AG08396 (cell line): ENCODE data around the gene CDH24.

Source experiments
- DNase-seq: peaks from one replicate; pipeline ENCODE4 v3.0.0; 2012; ENCODE audit warnings: low spot score, mixed read lengths

Gene CDH24

GRCh38 chr14:23066368-23066767 lies 9.0 kb upstream of the CDH24 start:
- DNase-seq = no peak

DNA sequence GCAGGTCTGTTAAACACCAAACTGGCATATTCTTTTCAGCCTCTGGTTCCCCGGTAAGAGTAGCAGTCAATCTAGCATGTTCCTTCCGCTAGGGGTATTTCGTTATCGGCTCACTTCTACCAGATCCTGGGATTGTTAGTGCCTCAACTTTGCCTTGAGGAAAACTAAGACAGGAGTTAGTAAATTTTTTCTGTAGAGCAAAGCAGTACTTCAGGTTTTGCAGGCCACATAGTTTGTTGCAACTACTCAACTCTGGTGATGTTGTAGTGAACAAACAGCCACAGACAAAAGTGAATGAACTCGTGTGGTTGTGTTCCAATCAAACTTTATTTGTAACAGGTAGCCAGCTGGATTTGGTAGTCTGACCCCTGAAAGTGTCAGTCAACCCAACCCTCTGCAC lies 6.3 kb upstream of the CDH24 start:
- no peak for DNase-seq

DNA sequence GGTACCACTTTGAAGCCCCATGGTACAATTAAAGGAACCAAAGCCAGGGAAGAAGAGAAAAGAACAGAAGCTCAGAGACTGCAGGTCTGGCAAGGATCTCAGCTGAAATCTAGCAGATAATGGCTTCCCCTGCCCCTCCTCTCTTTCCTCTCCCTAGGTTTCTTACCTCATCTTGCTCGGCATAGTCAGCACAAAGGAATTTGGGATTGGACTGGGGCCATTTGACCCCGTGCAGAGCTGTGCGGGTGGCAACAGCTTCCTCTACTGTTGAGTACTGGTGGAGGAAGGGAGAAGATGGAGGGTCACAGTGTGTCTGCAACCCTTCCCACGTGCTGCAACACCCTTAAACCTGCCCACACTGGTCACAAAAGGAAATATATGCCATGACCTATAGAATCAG lies 4.7 kb upstream of the CDH24 start:
- peak; percentile 91 for DNase-seq

- DNase-seq = no peak
Observed at GRCh38 chr14:23060536-23061260, 3.4 kb upstream of the CDH24 start.

DNA sequence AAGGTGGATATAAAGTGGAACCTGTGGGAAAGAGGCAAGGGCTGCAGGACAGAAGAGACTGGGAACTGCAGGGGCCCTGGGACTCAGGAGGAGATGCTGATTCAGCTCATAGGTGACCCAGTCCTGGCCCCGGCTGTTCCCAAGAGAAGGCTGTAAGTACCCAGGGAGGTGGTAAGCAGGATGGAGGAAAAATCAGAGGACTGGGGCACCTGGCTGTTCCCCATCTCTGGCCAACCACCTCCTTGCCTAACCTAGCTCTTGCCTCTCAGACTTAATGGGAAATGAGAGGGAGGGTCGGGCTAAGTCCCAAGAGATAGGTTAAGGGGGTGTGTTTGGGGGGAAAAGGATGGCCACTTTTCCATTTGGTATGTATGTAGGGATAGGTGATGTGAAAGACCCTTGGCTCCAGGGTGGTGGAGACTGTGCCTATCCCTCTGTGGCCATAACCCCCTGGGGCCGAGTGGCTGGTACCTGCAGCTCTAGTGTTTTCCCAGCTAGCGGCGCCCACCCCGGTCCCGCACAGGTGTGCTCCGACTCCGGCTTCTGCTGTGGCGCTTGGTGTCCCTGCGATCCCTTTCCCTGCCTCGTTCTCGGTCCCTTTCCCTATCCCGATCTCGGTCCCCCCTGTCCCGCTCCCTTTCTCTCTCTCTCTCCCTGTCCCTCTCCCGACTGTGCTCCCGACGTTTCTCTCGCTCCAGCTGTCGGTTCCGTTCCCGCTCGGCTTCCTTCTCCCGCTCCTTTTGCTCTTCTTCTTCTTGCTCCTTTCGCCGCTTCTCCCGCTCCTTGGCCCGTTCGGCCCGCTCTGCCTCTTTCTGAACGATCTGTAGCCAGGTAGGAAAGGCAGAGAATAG lies 1.6 kb upstream of the CDH24 start:
- no peak for DNase-seq

DNA sequence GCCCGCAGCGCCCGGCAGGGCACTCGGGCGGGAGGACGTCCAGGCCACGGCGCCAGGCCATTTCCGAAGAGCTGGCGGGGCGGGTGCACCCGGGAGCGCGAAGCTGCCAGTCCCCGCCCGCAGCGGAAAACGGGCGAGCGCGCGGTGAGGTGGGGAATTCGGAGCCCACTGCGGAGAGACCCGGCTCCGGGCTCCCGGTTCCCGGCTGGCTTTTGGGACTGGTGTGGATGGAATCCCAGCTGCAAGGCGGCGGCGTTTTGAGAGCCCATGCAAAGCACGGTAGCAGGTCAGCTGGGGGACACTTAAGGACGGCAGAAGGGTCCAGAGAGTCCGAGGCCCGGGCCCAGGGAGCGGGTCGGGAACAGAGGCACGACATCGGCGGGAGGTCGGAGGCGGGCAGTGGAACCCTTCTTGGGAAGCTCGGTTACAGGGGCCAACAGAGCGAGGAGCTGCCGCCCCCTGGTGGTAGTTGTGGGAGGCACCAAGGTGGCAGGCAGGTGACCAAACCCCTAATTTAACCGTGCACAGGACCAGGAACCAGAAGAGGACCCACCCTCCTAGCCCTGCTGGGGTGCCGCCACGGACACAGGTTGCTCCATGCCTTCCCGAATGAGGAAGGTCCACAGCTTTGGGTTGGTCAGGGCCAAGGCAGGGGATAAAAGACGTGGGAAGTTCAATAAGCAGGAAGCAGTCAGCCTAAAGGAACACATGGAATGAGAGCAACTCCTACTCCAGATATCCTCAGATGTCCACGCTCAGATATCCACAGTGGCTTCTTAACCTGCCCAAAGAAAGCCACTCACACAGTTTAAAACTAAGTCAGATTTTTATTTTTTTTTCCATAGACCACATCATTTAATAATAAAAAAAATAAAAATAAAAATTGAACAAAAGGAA lies 685 bp upstream of the CDH24 start:
- DNase-seq = peak; percentile 89

DNA sequence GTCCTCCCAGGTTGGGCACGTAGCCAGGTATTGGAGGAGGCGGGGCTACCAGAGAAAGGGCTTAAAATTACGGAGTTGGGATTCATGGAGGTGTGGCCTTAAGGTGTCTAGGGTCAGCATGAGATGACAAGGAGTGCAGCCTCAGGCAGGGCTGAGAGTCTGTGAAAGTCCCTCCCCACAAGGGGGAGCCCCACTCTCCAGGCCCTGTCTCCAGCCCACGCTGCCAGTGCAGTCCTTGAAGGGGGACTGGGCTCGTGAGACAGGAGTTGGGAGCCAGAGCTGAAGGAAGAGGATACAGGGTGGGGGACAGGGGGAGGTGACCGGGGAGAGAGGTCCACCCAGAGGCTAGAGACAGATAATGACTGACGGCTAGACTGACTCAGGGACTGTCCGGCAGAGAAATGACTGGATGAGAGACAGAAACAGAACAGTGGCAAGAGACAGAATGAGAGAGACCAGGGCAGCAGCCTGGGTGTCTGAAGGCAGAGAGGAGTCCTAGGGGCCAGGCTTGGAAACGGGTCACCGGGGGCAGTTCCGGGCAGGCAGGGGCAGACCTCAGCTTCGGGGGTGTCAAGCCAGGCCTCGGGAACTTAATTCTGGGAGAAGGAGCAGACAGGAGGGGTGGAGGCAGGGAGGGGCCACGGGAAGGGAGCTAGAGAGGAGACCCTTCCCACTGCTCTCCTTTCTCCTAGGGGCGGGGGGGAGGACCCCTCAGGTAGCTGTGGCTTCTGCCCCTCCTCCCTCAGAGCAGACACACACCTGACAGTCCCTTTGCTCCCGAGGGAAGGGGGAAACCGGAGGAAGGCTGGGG lies 970 bp downstream of the CDH24 start:
- peak; percentile 92 for DNase-seq

- peak; percentile 49 for DNase-seq
Observed at GRCh38 chr14:23055621-23056144, 1.6 kb downstream of the CDH24 start.

DNA sequence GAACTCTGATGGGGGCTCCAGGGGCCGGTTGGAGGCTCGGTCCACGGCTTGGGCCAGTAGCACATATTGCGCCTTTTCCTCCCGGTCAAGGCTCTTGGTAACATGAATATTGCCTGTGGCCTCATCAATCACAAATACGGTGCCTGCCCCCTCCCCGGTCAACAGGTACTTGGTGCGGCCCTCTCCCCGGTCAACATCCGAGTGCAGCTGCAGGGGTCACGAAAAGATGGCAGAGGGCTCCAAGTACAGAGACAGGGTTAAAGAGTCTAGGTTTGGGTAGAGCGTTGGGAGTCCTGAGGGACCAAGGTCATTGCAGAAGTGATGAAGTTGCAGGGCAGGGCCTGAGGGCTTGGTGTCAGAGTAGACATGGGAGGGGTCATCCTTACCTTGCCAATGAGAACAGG lies 2.2 kb downstream of the CDH24 start:
- no peak for DNase-seq

GRCh38 chr14:23054000-23054811 lies 3.1 kb downstream of the CDH24 start:
- DNase-seq = no peak

DNA sequence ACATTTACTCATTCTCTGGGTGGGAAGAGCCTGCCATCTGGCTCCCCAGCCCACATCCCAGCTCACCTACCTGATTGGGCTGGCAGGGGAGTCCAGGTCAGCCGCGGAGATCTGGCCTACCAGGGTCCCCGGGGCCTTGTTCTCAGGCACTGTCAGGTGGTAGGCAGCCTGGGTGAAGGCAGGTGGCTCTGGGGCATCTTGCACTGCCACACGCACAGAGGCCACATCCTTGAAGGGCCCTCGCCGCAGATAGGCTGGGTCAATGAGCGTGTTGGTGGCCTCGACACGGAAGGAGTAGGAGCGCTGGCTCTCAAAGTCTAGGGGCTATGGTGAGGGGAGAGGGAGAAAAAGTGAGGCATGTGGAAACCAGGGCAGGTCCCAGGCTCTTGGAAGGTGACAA lies 3.9 kb downstream of the CDH24 start:
- no peak for DNase-seq

- no peak for DNase-seq
Observed at GRCh38 chr14:23052671-23053070, 4.6 kb downstream of the CDH24 start.

- no peak for DNase-seq
Observed at GRCh38 chr14:23052182-23052623, 5.1 kb downstream of the CDH24 start.

DNA sequence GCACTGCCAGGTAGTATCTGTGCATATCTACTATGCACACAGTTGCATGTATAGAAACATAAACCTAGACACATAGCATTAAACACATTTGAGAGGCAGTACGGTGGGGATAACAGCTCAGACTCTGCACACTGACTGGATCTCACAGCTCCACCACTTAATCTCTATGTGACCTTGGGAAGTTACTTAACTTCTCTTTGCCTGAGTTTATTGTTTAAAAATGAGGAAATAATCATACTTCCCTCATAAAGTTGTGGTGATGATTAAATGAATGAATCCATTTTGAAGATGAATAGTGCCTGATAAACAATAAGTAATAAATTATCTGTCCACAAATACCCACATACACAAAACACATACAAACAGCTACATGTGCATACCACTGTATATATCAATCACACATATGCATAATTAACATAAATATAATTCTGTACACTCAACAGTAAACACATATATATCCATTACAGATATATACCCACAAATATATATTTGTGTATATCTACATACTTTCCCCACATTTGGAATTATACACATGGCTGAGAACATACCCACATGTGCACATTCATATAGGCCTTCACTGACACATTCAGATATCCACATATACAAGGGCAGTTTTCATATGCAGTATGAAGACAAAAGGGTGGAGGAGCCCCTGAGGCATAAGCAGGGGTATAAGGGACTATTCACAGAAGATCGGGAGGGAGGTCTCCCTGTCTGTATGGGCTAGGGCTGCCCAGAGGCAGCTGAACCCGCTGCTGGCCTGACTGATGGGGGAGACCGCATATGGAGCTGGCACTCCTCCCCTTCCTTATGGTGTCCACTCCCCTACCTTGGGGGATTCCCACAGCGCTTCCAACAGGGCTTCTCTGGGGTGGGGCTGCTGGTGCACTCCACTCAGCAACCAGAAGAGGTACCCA lies 5.9 kb downstream of the CDH24 start:
- no peak for DNase-seq

GRCh38 chr14:23049011-23049410 lies 8.3 kb downstream of the CDH24 start:
- DNase-seq = no peak

DNA sequence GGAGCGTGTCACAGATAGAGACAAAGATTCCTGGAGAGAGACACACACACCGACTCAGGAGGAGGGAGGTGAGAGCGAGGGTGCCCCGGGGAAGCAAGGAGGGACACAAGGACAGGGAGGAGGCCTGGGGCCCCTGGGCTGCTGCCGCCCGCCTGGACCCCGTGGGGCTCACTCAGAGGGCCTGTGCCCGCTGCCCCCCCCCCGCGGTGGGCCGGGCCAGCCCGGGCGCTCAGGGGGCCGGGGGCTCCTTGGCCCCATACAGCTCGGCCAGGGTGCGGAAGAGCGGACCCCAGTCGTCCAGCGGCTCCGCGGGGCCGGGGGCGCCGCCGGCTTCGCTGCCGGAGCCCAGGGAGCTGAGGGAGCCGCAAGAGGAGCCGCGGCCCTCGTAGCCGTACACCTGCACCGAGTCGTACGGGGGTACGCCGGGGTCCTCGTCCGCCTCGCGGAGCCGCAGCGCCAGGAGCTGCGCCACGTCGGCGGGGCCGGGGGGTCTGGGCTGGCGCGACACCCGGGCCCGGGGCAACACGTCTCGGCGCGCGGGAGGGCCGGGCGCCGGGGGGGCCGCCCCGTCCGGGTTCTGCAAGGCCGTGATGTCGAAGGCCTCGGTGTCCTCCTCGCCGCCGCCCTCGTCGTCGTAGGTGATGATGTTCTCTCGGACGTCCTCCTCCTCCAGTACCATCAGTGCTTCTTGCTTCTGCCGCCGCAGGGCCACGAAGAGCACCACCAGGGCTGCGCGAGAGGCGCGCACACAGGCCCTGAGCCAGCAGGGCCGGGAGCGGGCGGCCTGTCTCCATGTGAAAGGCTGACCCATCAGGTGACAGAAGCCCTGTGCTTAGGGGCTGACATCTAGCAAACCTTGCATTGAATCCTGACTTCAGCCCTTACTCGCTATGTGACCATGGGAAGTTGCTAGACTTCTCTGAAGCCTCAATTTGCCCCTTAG lies 9.3 kb downstream of the CDH24 start:
- no peak for DNase-seq

- no peak for DNase-seq
Observed at GRCh38 chr14:23047034-23047634, 10.2 kb downstream of the CDH24 start.
